ENCODE results near the gene SLC37A1. TPM values are rescaled to one million over a fixed set of nuclear protein-coding genes. Genes with fewer than 3 reads are reported as not detected.

The SLC37A1 gene
- total and polyA plus RNA-seq, 5 experiments from 2014 or later: 2.7 to 18.7 (median 6.9) TPM

DNA sequence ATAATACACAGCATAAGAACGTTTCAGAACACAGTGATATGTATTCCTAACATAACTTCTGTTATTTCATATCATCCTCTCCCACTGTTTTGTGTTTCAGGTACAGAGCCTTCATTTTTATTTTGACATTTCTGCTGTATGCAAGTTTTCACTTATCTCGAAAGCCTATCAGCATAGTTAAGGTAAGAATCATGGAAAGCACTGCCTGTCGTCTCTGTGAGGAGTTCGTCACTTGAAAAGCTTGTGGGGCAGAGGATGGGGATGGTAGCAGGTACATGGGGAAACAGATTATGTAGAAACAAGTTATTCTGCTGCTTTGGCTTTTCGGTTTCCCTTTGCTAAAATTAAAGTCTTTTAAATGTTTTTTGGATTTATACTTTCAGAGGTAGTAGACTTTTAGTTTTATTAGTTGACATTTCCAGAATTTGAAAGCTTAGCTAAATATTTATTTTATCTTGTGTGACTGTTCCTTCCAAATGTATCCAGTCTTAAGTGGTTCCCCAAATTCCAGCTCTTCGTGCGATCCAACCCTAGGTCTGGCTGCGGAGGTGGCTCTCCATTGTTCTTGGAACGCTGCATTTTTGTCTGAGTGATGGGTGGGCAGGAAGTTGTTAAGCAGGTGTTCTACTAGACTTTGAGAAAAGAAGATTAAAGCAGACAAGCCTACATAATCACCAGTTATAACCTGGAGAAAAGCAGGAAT is 12.2 kb downstream of the SLC37A1 start:
- ATAC-seq (no peak), DNase-seq (no peak)
- peaks cover 35 to 78% (median 59%) of the 10 kb centered on the region in 4 donors for H3K4me1 Mint-ChIP-seq
- no peaks in the 10 kb centered on the region for H3K9me3 Mint-ChIP-seq
- H3K4me3 Mint-ChIP-seq: peak overlapping the region in 8 of 10 donors; percentile 9 to 73 (median 18)
- POLR2A ChIA-PET: interaction anchor here (1.0 to 5.6 kb wide), 3 partner anchors 12 to 65 kb away, joined by 3 to 37 read pairs (median 3); partner anchors contain the start of gene SLC37A1
- peaks cover 0 to 31% (median 5%) of the 10 kb centered on the region in 3 donors for H3K36me3 Mint-ChIP-seq
- no peaks in the 10 kb centered on the region for H3K27me3 Mint-ChIP-seq
- H3K27ac Mint-ChIP-seq: peak overlapping the region; percentile 17 to 94 (median 72)

DNA sequence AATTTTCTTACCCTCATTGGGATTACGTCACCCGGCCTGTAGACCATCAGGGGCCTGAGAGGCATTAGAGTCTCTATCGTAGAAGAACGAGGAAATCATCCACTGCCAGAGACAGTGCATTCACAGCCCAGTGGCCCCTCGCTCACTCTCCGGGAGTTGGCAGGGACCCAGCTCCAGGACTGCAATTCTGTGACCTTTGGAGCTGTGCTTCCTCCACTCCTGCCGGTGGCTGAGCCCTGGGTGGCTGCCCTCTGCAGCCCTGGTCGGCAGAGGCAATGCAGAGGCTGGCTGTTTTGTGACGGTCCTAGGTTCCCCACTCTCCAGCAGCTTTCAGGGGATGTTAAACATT is 12.7 kb downstream of the SLC37A1 start:
- H3K4me3 Mint-ChIP-seq: peak overlapping the region in 6 of 10 donors; percentile 0 to 79 (median 14)
- peak overlapping the region in 7 of 10 donors; percentile 17 to 98 (median 59) for H3K27ac Mint-ChIP-seq
- peaks cover 0 to 25% (median 5%) of the 10 kb centered on the region in 3 donors for H3K36me3 Mint-ChIP-seq
- DNase-seq (no peak), ATAC-seq (no peak)
- H3K4me1 Mint-ChIP-seq: peaks cover 35 to 77% (median 60%) of the 10 kb centered on the region in 4 donors
- POLR2A ChIA-PET: interaction anchor here (5.6 kb wide), 1 partner anchor 13 kb away, joined by 37 read pairs; the partner anchor contains the start of gene SLC37A1
- no peaks in the 10 kb centered on the region for H3K9me3 Mint-ChIP-seq
- no peaks in the 10 kb centered on the region for H3K27me3 Mint-ChIP-seq

- Mint-ChIP-seq H3K4me1 (peaks cover 33 to 75% (median 56%) of the 10 kb centered on the region in 4 donors), H3K36me3 (peaks cover 0 to 22% (median 2%) of the 10 kb centered on the region in 3 donors), H3K27ac (peak overlapping the region; percentile 89 to 98 (median 96)), H3K27me3 (no peaks in the 10 kb centered on the region), H3K9me3 (no peaks in the 10 kb centered on the region), H3K4me3 (peak overlapping the region in 9 of 10 donors; percentile 43 to 84 (median 80))
- POLR2A ChIA-PET: interaction anchor here (0.9 to 5.6 kb wide), 6 partner anchors 9 to 364 kb away, joined by 3 to 37 read pairs (median 5); partner anchors contain the start of genes SLC37A1 and UBASH3A
- ATAC-seq (no peak), DNase-seq (no peak)
Measured at GRCh38 chr21:42527127-42527488, 13.5 kb downstream of the SLC37A1 start.

DNA sequence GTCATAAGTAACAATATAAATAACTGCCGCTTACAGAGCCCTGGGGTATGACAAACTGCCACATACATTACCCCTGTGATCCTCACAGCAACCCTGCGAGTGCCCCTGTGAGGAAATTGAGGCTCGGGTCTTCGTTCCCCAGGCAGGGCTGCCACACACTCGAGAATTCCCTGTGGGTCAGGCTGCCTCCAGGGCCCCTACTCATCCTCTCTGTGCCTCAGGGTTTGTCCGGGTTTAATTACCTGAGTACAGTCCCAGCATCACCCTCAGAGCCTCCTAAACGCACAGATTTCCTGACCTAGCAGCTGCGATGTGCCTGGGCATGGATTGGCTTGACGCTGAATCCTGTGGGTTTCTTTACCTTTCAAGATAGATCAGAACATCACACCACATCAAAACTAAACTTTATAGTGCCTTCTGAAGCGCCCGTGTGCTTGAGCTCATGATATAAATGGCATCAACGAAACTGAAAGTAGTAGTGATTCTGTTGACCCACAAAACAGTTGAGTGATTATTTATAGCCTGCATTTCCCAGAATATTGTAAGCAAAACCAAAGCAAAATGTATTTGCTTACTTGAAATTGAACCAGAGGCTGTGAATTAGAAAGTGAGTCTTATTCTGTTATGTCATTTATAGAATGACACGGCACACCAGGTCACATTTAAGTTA is 14.0 kb downstream of the SLC37A1 start:
- peak overlapping the region; percentile 75 to 86 (median 80) for H3K4me3 Mint-ChIP-seq
- POLR2A ChIA-PET: interaction anchor here (0.5 to 5.6 kb wide), 7 partner anchors 9 to 363 kb away, joined by 3 to 37 read pairs (median 4); partner anchors contain the start of genes SLC37A1 and UBASH3A
- H3K9me3 Mint-ChIP-seq: no peaks in the 10 kb centered on the region
- DNase-seq: peak in 8 of 10 donors; percentile 62 to 87 (median 74)
- H3K36me3 Mint-ChIP-seq: peaks cover 0 to 16% (median 0%) of the 10 kb centered on the region in 3 donors
- peaks cover 36 to 78% (median 54%) of the 10 kb centered on the region in 4 donors for H3K4me1 Mint-ChIP-seq
- peak overlapping the region; percentile 89 to 98 (median 96) for H3K27ac Mint-ChIP-seq
- no peaks in the 10 kb centered on the region for H3K27me3 Mint-ChIP-seq
- ATAC-seq: peak; percentile 84 to 90

DNA sequence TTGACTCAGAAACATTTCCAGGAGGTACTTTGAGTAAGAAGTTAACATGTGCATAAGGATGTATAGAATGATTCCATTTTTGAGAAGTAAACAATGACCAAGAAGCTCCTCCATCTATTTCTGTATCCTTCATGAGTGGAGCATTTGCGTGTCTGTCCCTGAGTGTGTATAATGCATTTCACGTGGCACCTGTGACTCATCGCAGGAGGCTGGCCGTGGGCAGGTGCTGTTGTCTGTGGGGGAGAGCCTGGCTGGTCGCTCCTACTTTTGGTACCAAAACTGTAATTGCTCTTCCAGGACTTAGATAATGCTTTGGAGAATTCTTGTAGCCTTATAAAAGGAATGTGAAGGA is 16.5 kb downstream of the SLC37A1 start:
- H3K27me3 Mint-ChIP-seq: no peaks in the 10 kb centered on the region
- POLR2A ChIA-PET: no interaction called here
- ATAC-seq (no peak), DNase-seq (no peak)
- H3K36me3 Mint-ChIP-seq: peaks cover 0 to 7% (median 0%) of the 10 kb centered on the region in 3 donors
- H3K4me1 Mint-ChIP-seq: peaks cover 32 to 75% (median 51%) of the 10 kb centered on the region in 4 donors
- H3K4me3 Mint-ChIP-seq: no peak overlapping the region
- peak overlapping the region in 6 of 10 donors; percentile 31 to 85 (median 68) for H3K27ac Mint-ChIP-seq
- no peaks in the 10 kb centered on the region for H3K9me3 Mint-ChIP-seq

GRCh38 chr21:42531771-42532170 is 18.1 kb downstream of the SLC37A1 start:
- H3K4me3 Mint-ChIP-seq: no peak overlapping the region
- H3K4me1 Mint-ChIP-seq: peaks cover 24 to 71% (median 37%) of the 10 kb centered on the region in 4 donors
- H3K9me3 Mint-ChIP-seq: no peaks in the 10 kb centered on the region
- ATAC-seq: no peak
- POLR2A ChIA-PET: interaction anchor here (1.2 kb wide), 1 partner anchor 11 kb away, joined by 4 read pairs; no protein-coding TSS in a partner anchor
- H3K27ac Mint-ChIP-seq: peak overlapping the region in 4 of 10 donors; percentile 19 to 68 (median 62)
- H3K27me3 Mint-ChIP-seq: no peaks in the 10 kb centered on the region
- DNase-seq: no peak
- peaks cover 0 to 14% (median 0%) of the 10 kb centered on the region in 3 donors for H3K36me3 Mint-ChIP-seq

GRCh38 chr21:42532466-42533181 is 19.0 kb downstream of the SLC37A1 start:
- peak in 1 of 10 donors; percentile 40 for DNase-seq
- no peak for ATAC-seq

GRCh38 chr21:42533306-42533962 is 19.8 kb downstream of the SLC37A1 start:
- Mint-ChIP-seq H3K27me3 (no peaks in the 10 kb centered on the region), H3K4me1 (peaks cover 12 to 64% (median 25%) of the 10 kb centered on the region in 4 donors), H3K9me3 (no peaks in the 10 kb centered on the region), H3K27ac (peak overlapping the region in 4 of 10 donors; percentile 22 to 74 (median 60)), H3K36me3 (peaks cover 0 to 19% (median 0%) of the 10 kb centered on the region in 3 donors), H3K4me3 (peak overlapping the region in 1 of 10 donors; percentile 32)
- no peak for ATAC-seq
- no peak for DNase-seq
- POLR2A ChIA-PET: interaction anchor here (0.5 to 1.2 kb wide), 2 partner anchors 9 to 146 kb away, joined by 3 to 4 read pairs; no protein-coding TSS in a partner anchor

More at GRCh38 chr21:42532466-42533181, 19.0 kb downstream of the SLC37A1 start:
- POLR2A ChIA-PET: interaction anchor here (1.2 kb wide), 1 partner anchor 10 kb away, joined by 4 read pairs; no protein-coding TSS in a partner anchor
- Mint-ChIP-seq H3K27ac (peak overlapping the region in 5 of 10 donors; percentile 35 to 82 (median 68)), H3K4me3 (peak overlapping the region in 1 of 10 donors; percentile 7), H3K27me3 (no peaks in the 10 kb centered on the region), H3K4me1 (peaks cover 19 to 68% (median 29%) of the 10 kb centered on the region in 4 donors), H3K36me3 (peaks cover 0 to 14% (median 0%) of the 10 kb centered on the region in 3 donors), H3K9me3 (no peaks in the 10 kb centered on the region)

DNA sequence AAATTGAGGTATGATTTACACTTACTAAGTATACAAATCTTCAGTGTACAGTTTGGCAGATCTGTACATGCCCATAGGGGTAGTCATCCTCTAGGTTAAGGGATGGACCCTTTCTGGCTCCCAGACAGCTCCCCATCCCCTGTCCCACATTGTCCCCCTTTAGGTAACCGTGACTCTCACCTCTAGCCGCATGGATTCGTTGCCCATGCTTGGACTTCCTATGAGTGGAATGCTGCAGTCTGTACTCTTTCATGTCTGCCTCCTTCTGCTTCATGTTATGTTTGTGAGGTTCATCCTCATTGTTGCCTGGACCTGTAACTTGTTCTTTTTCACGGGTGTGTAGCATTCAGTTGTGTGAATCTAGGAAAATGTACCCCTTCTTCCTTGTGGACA is 20.3 kb downstream of the SLC37A1 start:
- ATAC-seq (no peak), DNase-seq (no peak)
- H3K27ac Mint-ChIP-seq: peak overlapping the region in 9 of 10 donors; percentile 31 to 91 (median 71)
- POLR2A ChIA-PET: interaction anchor here (1.0 to 1.6 kb wide), 2 partner anchors 20 to 129 kb away, joined by 3 to 4 read pairs; partner anchors contain the start of gene SLC37A1
- no peaks in the 10 kb centered on the region for H3K27me3 Mint-ChIP-seq
- peak overlapping the region; percentile 18 to 75 (median 58) for H3K4me3 Mint-ChIP-seq
- peaks cover 0 to 19% (median 0%) of the 10 kb centered on the region in 3 donors for H3K36me3 Mint-ChIP-seq
- H3K4me1 Mint-ChIP-seq: peaks cover 12 to 64% (median 25%) of the 10 kb centered on the region in 4 donors
- no peaks in the 10 kb centered on the region for H3K9me3 Mint-ChIP-seq

- no peak for DNase-seq
- peak overlapping the region in 9 of 10 donors; percentile 31 to 91 (median 74) for H3K27ac Mint-ChIP-seq
- POLR2A ChIA-PET: interaction anchor here (1.0 to 1.6 kb wide), 2 partner anchors 20 to 130 kb away, joined by 3 to 4 read pairs; partner anchors contain the start of gene SLC37A1
Measured at GRCh38 chr21:42534421-42535378, 21.0 kb downstream of the SLC37A1 start.

More at GRCh38 chr21:42534421-42535378, 21.0 kb downstream of the SLC37A1 start:
- Mint-ChIP-seq H3K9me3 (no peaks in the 10 kb centered on the region), H3K36me3 (peaks cover 0 to 27% (median 2%) of the 10 kb centered on the region in 3 donors), H3K27me3 (no peaks in the 10 kb centered on the region), H3K4me3 (peak overlapping the region; percentile 18 to 75 (median 58)), H3K4me1 (peaks cover 12 to 59% (median 20%) of the 10 kb centered on the region in 4 donors)
- peak; percentile 52 to 57 for ATAC-seq

Measured in naive thymus-derived CD8-positive, alpha-beta T cell (primary cell).